NAMALWA (cell line): Measurements from ENCODE around the gene LDB3.

Experiments used
- DNase-seq: peaks from one replicate; pipeline ENCODE4 v3.0.0-alpha.2; 2015; ENCODE audit warnings: low spot score

The LDB3 gene

DNA sequence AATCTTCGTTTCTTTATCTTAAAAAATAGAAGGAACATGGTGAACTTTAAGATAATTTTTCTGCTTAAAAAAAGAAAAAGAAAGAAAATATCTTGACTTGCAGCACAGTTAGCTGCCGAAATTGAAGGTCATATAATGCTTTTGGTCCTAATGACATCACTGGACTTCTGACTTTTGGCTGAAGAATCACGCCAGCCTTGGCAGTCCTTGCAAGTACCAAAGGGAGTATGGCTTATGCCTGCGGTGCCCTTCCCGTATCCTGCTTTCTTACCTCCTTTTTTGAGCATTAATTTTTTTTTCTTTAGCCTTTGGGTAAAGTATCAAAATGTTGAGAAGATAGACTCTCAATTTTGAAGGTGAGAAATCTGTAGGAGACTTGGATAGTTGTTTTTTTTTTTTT, 95.1 kb downstream of the LDB3 start:
- no peak for DNase-seq

DNA sequence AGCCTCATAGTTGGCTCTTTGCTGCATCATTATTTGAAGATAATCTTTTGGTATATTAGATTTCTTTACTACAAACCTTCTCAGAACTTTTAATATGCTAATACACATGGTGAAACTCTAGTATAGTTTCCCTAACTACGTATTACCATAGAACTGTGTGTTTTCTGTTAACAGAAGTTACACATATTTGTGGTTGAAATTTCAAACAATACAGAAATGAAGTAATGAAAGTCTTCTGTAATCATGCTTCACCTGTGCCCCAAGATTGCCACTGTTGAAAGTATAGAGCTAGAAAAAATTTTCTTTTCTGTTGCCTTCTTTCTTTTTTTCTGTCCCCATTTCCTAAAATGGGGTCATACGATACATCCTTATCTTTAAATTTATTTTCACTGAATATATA, 97.2 kb downstream of the LDB3 start:
- no peak for DNase-seq

DNA sequence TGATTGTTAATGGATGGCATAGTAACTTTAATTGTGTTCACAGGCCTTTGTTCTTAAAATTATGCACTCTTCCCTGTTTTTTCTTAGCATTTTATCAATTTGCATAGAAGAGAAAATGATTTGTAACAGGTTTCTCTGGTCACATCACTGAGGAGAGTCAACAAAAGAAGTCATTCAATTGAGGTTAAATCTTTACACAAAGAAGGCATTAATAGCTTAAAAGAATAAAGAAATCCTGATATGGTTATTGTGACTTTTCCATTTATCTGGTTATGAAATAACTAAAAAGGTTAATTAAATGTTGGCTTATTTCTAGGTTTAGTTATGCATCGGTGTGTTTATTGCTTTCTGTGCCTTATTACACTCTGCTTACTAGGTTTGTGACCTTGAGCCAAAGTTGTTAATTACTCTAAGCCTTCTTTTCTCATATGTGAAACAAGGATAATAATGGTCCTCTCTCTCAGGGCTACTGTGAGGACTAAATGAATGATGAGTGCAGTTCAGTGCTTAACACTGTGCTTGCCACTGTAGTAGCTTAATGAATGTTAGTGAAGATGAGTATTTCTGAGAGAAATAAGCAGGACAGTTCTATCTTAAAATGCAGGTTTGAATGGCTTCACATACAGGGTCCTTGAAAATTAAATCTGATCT, 100.2 kb downstream of the LDB3 start:
- DNase-seq: no peak

DNA sequence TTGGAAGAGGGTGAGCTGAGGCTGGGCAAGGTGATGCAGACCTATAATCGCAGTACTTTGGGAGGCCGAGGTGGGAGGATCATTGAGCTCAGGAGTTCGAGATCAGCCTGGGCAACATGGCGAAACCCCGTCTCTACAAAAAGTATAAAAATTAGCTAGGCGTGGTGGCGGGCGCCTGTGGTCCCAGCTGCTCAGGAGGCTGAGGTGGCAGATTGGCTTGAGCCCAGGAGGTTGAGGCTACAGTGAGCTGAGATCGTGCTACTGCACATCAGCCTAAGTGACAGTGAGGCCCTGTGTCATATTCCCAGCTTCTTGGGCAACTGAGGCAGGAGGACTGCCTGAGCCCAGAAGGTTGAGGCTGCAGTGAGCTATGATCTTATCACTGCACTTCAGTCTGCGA, 101.7 kb downstream of the LDB3 start:
- no peak for DNase-seq

DNA sequence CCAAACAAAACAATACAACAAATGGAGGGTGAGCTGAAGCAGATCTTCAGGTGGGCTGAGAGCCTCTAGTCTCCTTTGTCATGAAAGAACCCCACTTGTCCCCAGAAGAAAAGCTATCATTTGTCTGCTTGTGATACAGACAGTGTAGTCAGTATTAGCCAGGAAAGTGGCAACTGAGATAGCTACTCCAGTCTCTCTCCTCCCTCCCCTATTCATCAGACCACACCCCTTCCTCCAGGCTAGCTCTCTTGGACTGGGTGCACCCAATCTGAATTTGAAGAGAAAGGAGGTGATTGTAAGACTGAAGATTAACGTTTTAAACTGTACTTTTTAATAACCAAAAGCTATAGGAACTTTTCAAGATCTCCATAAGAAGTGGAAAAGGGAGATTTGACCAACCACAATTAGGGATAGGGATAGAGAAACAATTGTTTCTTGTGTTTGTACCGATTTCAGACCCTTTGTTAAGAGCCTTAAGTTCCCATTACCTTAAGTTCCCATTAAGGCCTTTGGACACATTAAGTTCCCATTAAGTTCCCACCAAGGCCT, 102.2 kb downstream of the LDB3 start:
- DNase-seq: peak; percentile 24

DNA sequence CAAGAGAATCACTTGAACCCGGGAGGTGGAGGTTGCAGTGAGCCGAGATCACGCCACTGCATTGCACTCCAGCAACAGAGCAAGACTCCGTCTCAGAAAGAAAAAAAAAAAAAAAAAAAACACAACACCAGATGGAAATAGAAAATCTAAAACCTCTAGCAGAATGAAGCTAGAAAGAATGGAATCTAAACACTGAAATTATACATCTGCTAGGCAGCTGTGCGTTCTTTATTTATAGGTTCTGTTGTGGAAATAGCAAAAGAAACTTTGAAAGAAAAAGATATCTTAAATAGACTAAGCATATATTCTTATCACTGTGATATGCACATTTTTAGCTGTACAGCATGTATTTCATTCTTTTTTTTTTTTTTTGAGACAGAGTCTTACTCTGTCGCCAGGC, 105.2 kb downstream of the LDB3 start:
- no peak for DNase-seq

DNA sequence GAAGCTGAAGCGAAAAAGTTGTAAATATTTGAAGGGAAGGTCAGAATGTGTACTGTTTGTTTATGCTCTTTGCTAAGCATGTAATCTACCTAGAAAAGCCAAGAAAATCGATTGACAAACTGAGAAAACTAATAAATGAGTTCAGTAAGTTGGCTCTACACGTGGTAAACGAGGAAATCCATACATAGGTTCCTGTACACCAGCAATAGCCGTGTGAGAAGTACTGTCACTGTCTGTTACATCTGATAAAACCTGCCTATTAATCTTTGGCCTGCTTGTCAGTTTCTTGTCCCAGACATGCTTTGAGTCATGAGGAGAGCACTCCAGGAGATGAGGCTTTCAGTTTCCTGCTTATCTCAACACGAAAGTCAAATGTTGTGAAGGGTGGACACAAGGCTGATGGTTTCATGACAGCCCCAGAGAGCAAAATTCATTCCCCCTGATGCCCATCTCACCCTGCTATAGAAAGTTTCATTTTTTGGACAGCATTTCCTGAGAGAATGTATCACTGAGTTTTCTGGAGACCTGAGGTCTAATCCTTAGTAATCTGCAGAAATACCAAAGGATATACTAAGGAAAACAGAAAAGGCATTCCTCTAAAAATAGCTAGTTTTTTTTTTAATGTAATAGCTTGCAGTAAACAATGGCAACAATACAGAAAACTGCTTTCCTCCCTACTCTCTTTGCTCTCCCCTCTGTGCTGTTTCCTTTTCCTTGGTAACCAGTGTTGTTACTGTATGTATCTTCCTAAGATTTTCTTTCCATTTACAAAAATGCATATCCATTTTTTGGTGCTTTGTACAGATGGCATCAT, 107.0 kb downstream of the LDB3 start:
- no peak for DNase-seq

DNA sequence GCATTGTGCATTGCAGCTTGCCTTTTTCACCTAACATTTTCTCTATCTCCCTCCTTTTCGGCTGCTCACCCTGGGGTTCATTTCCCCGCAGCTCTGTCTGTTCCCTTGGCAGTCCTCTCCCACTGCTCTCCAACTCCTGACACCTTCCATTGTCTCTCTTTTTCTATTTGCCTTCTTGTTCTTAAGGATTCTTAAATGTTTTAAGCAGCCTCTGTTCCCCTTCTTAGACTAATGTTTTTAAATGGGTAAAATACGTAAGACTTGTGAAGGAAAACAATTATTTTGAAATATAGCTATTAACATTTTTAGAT, 107.5 kb downstream of the LDB3 start:
- DNase-seq: no peak

DNA sequence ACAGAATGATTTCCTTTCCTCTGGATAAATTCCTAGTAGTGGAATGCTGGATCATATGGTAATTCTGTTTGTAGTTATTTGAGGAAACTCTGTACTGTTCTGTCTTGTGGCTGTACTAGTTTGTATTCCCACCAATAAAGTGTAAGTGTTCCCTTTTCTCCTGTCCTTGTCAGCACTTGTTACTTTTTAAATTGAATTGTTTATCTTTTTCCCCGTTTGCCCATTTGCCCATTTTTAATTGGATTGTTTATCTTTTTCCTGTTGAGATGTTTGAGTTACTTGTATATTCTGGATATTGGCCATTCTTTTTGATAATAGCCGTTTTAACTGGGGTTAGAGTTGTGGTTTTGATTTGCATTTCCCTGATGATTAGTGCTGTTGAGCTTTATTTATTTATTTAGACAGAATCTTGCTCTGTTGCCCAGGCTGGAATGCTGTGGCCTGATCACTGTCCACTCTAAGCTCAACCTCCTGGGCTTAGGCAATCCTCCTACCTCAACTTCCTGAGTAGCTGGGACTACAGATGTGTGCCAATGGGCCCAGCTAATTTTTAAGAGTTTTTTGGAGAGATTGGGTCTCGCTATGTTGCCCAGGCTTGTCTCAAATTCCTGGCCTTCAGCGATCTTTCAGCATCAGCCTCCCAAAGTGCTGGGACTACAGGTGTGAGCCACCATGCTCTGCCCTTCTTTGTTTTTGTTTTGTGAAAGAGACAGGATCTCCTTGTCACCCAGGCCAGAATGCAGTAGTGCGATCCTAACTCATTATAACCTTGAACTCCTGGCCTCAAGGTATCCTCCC, 111.1 kb downstream of the LDB3 start:
- no peak for DNase-seq

DNA sequence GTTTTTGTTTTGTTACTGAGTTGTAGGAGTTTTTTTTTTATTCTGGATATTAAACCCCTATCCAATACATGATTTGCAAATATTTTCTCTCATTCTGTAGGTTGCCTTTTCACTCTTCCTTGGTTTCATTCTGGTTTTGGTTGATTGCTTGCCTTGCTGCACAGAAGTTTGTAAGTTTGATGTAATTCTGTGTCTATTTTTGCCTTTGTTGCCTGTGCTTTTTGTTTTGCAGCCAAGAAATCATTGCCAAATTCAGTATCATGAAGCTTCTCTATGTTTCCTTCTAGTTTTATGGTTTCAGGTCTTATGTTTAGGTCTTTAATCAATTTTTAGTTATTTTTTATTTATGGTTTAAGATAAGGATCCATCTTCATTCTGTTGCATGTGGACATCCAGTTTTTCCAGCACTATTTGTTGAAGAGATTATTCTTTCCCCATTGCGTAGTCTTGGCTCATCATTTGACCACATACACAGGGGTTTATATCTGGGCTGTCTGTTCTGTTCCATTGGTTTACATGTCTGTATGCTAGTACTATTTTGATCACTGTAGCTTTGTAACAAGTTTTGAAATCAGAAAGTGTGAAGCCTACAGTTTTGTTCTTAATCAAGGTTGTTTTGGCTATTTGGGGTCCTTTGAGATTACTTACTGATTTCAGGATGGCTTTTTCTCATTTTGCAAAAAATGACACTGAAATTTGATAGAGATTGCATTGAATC, 114.5 kb downstream of the LDB3 start:
- DNase-seq: peak; percentile 53

DNA sequence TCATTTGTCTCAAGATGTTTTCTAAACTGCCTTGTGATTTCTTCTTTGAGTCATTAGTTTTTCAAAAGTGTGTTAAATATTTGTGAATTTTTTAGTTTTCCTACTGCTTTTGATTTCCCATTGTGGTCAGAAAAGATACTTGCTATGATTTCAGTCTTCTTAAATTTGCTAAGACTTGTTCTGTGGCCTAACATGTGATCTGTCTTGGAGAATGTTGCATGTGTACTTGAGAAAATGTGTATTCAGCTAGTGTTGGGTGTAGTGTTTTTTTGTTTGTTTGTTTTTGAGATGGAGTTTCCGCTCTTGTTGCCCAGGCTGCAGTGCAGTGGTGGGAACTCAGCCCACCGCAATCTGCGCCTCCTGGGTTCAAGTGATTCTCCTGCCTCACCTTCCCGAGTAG, 116.7 kb downstream of the LDB3 start:
- no peak for DNase-seq
